ENCODE measurements around the gene SYNPR. TPM values are rescaled to one million over a fixed set of nuclear protein-coding genes. Genes with fewer than 3 reads are reported as not detected.

SYNPR gene
- total RNA-seq, 2 experiments from 2014 or later: not detected

GRCh38 chr3:63303238-63303637, 25.1 kb downstream of the SYNPR start:
- intact Hi-C loops (cut with micrococcal nuclease; ENCODE audit: unreplicated experiment): no loop called here
- no peak overlapping the region for H3K27ac ChIP-seq (ENCODE audit: low read depth, low read length, poor library complexity, severe bottlenecking)
- no peak overlapping the region for H3K4me2 ChIP-seq (ENCODE audit: low read length)
- no peaks in the 10 kb centered on the region for H4K20me1 ChIP-seq (ENCODE audit: insufficient read depth, low read length)
- ChIA-PET CTCF (ENCODE audit: unreplicated experiment) (no interaction called here), POLR2A (no interaction called here)
- TF ChIP-seq EZH2phosphoT487 (IDR thresholded peaks at IDR 0.05; ENCODE audit: borderline replicate concordance, low read depth, low read length) (no peak), CTCF (conservative IDR thresholded peaks at IDR 0.05; ENCODE audit: low read length) (no peak)
- no peaks in the 10 kb centered on the region for H3K9me2 ChIP-seq (ENCODE audit: insufficient read depth, low read length)
- no peaks in the 10 kb centered on the region for H3K36me3 ChIP-seq (ENCODE audit: insufficient read depth, low read length)
- no peak overlapping the region for H3K4me3 ChIP-seq (ENCODE audit: low read depth, low read length, poor library complexity, severe bottlenecking)
- H3K79me2 ChIP-seq (ENCODE audit: insufficient read depth, low read depth, low read length): no peaks in the 10 kb centered on the region
- no TSS peak for BruUV-seq (replicated peaks)
- H3K4me1 ChIP-seq (ENCODE audit: insufficient read depth, low read length, poor library complexity, severe bottlenecking): no peaks in the 10 kb centered on the region
- DNase-seq (ENCODE audit: low spot score): no peak
- no peak overlapping the region for H2AFZ ChIP-seq (ENCODE audit: low read length)
- no peaks in the 10 kb centered on the region for H3K9me3 ChIP-seq (ENCODE audit: low read length)

GRCh38 chr3:63304421-63304820, 26.3 kb downstream of the SYNPR start:
- intact Hi-C loops (cut with micrococcal nuclease; ENCODE audit: unreplicated experiment): no loop called here
- Histone ChIP-seq H3K79me2 (ENCODE audit: insufficient read depth, low read depth, low read length) (no peaks in the 10 kb centered on the region), H3K27ac (ENCODE audit: low read depth, low read length, poor library complexity, severe bottlenecking) (no peak overlapping the region), H3K36me3 (ENCODE audit: insufficient read depth, low read length) (no peaks in the 10 kb centered on the region), H3K9me2 (ENCODE audit: insufficient read depth, low read length) (no peaks in the 10 kb centered on the region), H3K4me2 (ENCODE audit: low read length) (no peak overlapping the region), H2AFZ (ENCODE audit: low read length) (no peak overlapping the region), H3K4me1 (ENCODE audit: insufficient read depth, low read length, poor library complexity, severe bottlenecking) (no peaks in the 10 kb centered on the region), H3K9me3 (ENCODE audit: low read length) (no peaks in the 10 kb centered on the region), H3K4me3 (ENCODE audit: low read depth, low read length, poor library complexity, severe bottlenecking) (no peak overlapping the region), H4K20me1 (ENCODE audit: insufficient read depth, low read length) (no peaks in the 10 kb centered on the region)
- BruUV-seq (replicated peaks): no TSS peak
- POLR2A ChIA-PET: interaction anchor here (0.6 kb wide), 2 partner anchors 657 to 693 kb away, joined by 3 read pairs; no protein-coding TSS in a partner anchor
- TF ChIP-seq CTCF (conservative IDR thresholded peaks at IDR 0.05; ENCODE audit: low read length) (no peak), EZH2phosphoT487 (IDR thresholded peaks at IDR 0.05; ENCODE audit: borderline replicate concordance, low read depth, low read length) (no peak)
- DNase-seq (ENCODE audit: low spot score): no peak
- CTCF ChIA-PET (ENCODE audit: unreplicated experiment): no interaction called here

- intact Hi-C loops (cut with micrococcal nuclease; ENCODE audit: unreplicated experiment): no loop called here
- ChIA-PET CTCF (ENCODE audit: unreplicated experiment) (no interaction called here), POLR2A (no interaction called here)
- TF ChIP-seq CTCF (conservative IDR thresholded peaks at IDR 0.05; ENCODE audit: low read length) (no peak), EZH2phosphoT487 (IDR thresholded peaks at IDR 0.05; ENCODE audit: borderline replicate concordance, low read depth, low read length) (no peak)
- no peak overlapping the region for H3K27ac ChIP-seq (ENCODE audit: low read depth, low read length, poor library complexity, severe bottlenecking)
- H3K4me3 ChIP-seq (ENCODE audit: low read depth, low read length, poor library complexity, severe bottlenecking): no peak overlapping the region
- H2AFZ ChIP-seq (ENCODE audit: low read length): no peak overlapping the region
- H3K79me2 ChIP-seq (ENCODE audit: insufficient read depth, low read depth, low read length): no peaks in the 10 kb centered on the region
- no peaks in the 10 kb centered on the region for H3K4me1 ChIP-seq (ENCODE audit: insufficient read depth, low read length, poor library complexity, severe bottlenecking)
- H3K9me2 ChIP-seq (ENCODE audit: insufficient read depth, low read length): no peaks in the 10 kb centered on the region
- no TSS peak for BruUV-seq (replicated peaks)
- no peaks in the 10 kb centered on the region for H4K20me1 ChIP-seq (ENCODE audit: insufficient read depth, low read length)
- DNase-seq (ENCODE audit: low spot score): no peak
- no peaks in the 10 kb centered on the region for H3K9me3 ChIP-seq (ENCODE audit: low read length)
- H3K36me3 ChIP-seq (ENCODE audit: insufficient read depth, low read length): no peaks in the 10 kb centered on the region
- H3K4me2 ChIP-seq (ENCODE audit: low read length): no peak overlapping the region
Measured at GRCh38 chr3:63308072-63308471, 30.0 kb downstream of the SYNPR start.

All from OCI-LY7 (cell line).